Activated CD4-positive, alpha-beta T cell treated with anti-CD3 and anti-CD28 coated beads, Interleukin-2, amount 50 U/mL, for 24 hours (primary cell): Measurements from ENCODE around the gene ATG16L1.

Experiments used
- DNase-seq, 2 donors: peaks; one replicate each; pipeline ENCODE4 v3.0.0-alpha.2; 2020; ENCODE audit warnings: low read depth in 1 of 2, low spot score in 1 of 2

The ATG16L1 gene

DNA sequence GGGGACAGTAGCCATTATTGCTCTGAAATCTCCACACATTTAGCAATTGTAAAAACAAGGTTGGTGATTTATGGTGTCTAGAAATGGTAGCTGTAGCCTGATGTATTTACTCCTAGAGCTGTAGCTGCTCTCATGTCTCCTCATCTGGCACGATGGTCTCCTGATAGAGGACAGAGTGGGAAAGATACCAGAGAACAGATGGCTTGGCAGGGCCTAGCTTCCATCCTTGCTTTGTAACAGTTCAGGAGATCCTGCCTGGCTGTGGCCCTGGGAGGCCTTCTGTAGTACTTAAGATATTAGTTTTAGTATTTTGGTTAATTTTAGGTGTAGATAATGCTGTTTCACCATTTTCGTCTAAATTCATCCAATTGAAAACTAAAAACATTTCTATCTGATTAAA, 6.7 kb downstream of the ATG16L1 start:
- no peak for DNase-seq

DNA sequence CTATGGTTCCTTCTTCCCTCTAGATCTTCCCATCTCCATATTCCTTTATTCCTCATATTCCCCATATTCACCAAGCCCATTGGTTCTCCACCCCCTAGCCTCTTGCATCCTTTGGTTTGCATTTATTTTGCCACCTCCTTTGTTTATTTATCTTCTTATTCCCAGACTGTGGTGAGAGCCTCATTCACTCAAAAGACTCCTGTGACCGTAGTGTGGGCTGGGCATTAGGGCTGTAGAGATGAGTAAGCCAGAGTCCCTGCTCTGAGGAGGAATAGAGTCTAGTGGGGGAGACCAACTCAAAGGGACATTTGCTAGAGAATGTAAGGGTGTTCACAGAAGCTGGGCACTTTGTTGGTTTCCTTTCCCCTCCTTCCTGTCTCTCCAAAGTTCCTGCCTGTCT, 8.3 kb downstream of the ATG16L1 start:
- no peak for DNase-seq

- no peak for DNase-seq
Observed at GRCh38 chr2:233260661-233261060, 9.2 kb downstream of the ATG16L1 start.

- DNase-seq: no peak
Observed at GRCh38 chr2:233261819-233262555, 10.5 kb downstream of the ATG16L1 start.

- no peak for DNase-seq
Observed at GRCh38 chr2:233262562-233262961, 11.1 kb downstream of the ATG16L1 start.

- no peak for DNase-seq
Observed at GRCh38 chr2:233263045-233263570, 11.6 kb downstream of the ATG16L1 start.

DNA sequence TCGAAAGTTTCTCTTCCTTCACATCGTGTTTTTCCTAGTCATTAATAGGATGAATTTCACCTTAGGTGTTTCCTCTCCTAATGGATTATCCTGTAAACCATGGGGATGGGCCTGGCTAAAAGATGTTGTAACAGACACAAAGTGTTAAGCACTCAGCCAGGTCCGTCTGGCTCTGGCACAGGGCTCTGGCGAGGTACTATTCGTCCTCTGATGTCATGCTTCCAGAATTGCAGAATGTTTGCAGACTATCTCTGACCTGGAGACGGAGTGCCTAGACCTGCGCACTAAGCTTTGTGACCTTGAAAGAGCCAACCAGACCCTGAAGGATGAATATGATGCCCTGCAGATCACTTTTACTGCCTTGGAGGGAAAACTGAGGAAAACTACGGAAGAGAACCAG, 13.2 kb downstream of the ATG16L1 start:
- DNase-seq: no peak

DNA sequence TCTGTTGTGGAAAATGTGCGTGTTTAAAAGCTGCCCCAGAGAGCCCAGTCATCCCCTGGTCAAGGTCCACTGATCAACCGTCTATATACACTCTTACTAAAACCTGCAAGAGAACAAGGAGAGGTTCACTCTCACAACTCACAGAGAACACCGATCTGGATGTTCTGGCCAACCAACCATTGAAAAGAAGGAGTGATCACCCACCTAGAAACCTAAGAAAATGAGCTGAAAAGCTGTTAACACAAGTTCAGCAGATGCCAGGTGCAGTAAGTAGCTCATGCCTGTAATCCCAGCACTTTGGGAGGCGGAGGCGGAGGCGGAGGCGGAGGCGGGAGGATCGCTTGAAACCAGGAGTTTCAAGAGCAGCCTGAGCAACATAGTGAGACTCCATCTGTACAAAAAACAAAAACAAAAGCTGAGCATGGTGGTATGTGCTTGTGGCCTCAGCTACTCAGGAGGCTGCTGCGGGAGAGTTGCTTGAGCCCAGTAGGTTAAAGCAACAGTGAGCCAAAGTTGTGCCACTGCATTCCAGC, 14.5 kb downstream of the ATG16L1 start:
- DNase-seq: no peak

DNA sequence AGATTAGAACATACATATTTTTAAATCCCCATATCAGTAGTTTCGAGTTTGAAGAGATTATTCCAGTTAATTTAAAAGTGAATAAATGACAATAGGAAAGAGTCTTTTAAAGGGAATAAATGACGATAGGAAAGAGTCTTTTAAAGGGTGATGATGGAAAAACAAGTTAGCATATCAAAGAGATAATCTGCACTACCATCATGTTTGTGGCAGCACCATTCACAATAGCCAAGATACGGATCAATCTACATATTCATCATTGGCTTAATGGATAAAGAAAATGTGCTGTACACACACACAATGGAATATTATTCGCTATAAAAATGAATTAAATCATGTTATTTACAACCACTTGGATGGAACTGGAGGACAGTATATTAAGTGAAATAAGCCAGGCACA, 15.0 kb downstream of the ATG16L1 start:
- DNase-seq: no peak

DNA sequence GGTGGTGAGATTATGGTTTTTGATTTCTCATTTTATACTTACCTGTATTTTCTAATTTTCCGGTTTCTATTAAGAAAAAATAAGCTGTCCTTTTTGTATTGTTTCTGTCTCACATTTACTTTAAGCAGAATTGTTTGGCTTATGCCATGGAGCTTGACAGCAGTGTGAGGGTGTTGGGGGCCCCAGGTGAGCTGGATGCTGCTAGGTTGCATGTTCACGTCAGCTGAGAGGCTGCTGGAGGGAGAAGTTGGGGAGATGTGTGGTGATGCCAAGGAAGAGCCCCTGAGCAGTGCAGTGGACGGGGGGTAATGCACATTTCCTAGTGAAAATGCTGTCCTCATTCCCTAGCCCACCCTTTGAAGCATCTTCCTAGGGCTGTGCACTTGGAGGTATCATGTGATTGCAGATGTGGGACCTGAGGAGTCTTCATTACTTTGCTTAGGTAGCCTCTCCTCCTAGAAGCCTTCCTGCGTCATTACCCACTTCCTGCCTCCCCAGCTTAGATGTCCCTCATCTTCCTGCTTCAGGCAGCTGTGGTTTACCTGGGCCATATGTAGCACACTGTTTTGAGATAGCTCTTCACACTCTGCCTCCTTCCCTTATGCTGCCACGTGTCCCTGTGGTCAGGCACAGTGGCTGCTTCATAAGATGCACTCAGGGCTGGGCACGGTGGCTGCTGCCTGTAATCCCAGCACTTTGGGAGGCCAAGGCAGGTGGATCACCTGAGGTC, 16.2 kb downstream of the ATG16L1 start:
- DNase-seq: peak; percentile 21 to 66

DNA sequence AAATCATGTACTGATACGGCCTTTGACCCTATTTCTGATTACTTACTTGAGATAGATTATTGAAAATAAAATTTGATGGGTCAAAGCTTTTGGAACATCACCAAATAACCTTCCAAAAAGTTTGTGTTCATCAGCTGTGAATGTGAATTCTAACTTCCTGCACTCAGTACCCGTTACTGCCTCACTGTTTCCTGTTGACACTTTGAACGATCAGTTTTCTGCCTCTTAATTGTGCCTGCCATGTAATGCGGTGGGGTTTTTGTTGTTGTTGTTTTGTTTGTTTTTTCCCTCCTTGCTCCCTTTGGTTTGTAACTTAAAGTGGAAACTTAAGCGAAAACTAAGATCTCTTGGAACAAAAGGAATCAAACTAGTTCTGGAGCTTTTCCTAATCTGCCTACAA, 18.9 kb downstream of the ATG16L1 start:
- DNase-seq: no peak

- DNase-seq: no peak
Observed at GRCh38 chr2:233270951-233271350, 19.5 kb downstream of the ATG16L1 start.

- no peak for DNase-seq
Observed at GRCh38 chr2:233271693-233272092, 20.2 kb downstream of the ATG16L1 start.

- no peak for DNase-seq
Observed at GRCh38 chr2:233273120-233273519, 21.6 kb downstream of the ATG16L1 start.

- DNase-seq: no peak
Observed at GRCh38 chr2:233275223-233275622, 23.8 kb downstream of the ATG16L1 start.

- DNase-seq: no peak
Observed at GRCh38 chr2:233278921-233279320, 27.4 kb downstream of the ATG16L1 start.

DNA sequence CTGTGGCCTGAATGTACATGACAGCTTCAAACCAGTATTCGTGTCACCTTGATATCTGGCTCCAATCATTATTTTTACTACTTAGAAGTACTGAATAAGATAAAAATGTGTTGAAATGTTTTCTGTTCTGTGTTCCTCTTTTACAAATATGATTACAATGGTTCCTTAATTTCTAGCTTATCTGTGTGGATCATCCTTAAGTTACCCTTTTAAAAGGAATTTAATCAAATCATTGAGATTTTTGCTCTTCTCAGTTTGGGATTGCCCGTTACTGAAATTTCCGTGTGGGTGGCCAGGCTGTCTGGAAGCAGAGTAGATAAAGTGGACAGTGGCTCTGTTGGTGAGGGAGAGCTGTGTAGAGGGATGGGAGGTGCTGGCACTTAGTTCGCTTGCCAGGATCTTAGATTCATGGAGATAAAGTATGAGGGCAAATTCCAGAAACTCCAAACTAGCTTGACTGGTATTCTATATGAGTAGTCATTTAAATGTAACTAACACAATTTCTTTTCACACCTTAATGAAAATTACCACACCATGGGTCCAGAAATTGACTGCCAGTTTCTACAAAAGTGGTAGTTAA, 28.7 kb downstream of the ATG16L1 start:
- no peak for DNase-seq

DNA sequence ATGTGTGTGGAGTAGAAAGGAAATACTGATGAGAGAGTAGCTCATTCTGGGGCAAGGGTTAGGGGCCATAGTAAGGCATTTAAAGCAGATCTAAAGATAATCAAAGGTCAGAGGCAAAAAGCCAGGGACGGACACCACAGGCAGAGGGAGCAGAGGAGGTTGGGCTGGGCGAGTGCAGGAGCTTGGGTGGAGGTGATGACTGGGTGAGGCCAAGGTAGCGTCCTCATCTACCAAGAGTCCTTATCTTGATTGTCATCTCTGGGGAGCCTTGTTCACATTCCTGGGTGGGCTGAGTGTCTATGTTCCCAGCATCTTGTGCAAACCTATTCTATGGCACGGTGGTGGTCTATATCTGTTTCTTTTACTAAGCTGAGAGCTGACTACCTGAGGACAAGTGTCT, 30.1 kb downstream of the ATG16L1 start:
- no peak for DNase-seq

GRCh38 chr2:233281992-233282603, 30.6 kb downstream of the ATG16L1 start:
- no peak for DNase-seq

GRCh38 chr2:233285921-233286320, 34.4 kb downstream of the ATG16L1 start:
- DNase-seq: no peak

- DNase-seq: no peak
Observed at GRCh38 chr2:233287871-233288270, 36.4 kb downstream of the ATG16L1 start.
